Measurements from ENCODE around the gene LDLRAD4. TPM values are rescaled to one million over a fixed set of nuclear protein-coding genes. Genes with fewer than 3 reads are reported as not detected.

LDLRAD4 gene
- total and polyA plus RNA-seq, 9 of the 15 experiments (the other 6 are each of a cell fraction or from before 2014, with no cell fraction given), result 0.01 TPM; not detected in 8

DNA sequence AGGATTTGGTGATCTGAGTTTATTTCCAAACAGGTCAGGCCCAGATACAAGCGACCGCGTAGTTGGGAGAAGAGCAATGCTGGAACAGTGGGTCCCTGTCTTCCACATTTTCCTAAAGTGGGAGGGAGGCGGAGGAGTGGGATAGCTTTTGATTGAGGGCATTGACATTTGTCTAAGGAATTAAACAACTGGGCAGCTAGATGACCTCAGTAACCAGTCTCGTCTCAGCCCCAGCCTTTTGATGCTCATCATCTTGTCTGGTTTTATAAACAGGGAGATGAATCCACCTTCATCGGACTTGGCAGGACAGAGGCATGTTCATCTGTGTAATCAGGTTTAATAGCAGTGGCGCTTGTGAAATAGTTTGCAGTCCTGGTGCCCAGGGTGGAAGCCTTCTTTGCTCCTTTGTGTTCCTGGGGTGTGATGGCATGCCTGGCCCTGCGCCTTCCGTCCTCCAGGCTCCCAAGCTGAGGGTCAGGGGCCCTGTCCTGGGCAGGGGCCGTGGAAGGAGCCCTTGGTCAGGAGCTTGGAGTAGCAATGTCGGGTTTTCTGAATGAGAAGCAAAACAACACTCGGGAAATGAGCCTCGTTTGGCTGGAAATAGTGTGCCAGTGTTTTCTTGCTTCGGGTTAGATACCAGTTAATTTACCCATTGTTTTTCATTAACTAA is 314.0 kb downstream of the LDLRAD4 start:
- no peaks in the 10 kb centered on the region for H3K4me1 ChIP-seq (replicated peaks in 1 of 2; ENCODE audit: control insufficient read depth in 2 of 2, insufficient read depth in 2 of 2, low read length in 2 of 2)
- H3K4me2 ChIP-seq (ENCODE audit: insufficient read depth, low read length), result no peak overlapping the region
- H3K79me2 ChIP-seq (ENCODE audit: control insufficient read depth, insufficient read depth, low read length), result no peaks in the 10 kb centered on the region
- H3K4me3 ChIP-seq, result no peak overlapping the region
- intact Hi-C loops (cut with micrococcal nuclease) (no loop called here), in situ Hi-C loops (cut with MboI) (no loop called here)
- H3K9me3 ChIP-seq (replicated peaks; ENCODE audit: control insufficient read depth, insufficient read depth, low read depth, low read length), result no peaks in the 10 kb centered on the region
- TF ChIP-seq, protein P1, sequence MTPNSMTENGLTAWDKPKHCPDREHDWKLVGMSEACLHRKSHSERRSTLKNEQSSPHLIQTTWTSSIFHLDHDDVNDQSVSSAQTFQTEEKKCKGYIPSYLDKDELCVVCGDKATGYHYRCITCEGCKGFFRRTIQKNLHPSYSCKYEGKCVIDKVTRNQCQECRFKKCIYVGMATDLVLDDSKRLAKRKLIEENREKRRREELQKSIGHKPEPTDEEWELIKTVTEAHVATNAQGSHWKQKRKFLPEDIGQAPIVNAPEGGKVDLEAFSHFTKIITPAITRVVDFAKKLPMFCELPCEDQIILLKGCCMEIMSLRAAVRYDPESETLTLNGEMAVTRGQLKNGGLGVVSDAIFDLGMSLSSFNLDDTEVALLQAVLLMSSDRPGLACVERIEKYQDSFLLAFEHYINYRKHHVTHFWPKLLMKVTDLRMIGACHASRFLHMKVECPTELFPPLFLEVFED (CRISPR knock-in tag; conservative IDR thresholded peaks at IDR 0.05), result no peak
- TF ChIP-seq ZNF717 (CRISPR knock-in tag; IDR thresholded peaks at IDR 0.05), result no peak
- no peak for TF ChIP-seq MYNN (IDR thresholded peaks at IDR 0.05)
- TF ChIP-seq MYNN (CRISPR knock-in tag; IDR thresholded peaks at IDR 0.05), result no peak
- WGBS (ENCODE audit: insufficient coverage, low coverage, missing lambda C conversion rate), result 0% methylated on average over 14 of the region's 14 CpGs
- H3K9ac ChIP-seq (ENCODE audit: insufficient read depth in 1 of 2, low read depth in 2 of 2, low read length in 2 of 2), result no peak overlapping the region
- ChIA-PET POLR2A (no interaction called here), CTCF (ENCODE audit: low intra/inter-chr PET ratio) (no interaction called here)
- no peak overlapping the region for H3K27ac ChIP-seq (ENCODE audit: extremely low read depth, low read depth, low read length)
- H3K9me1 ChIP-seq (ENCODE audit: control insufficient read depth, insufficient read depth, low read length), result no peaks in the 10 kb centered on the region
- DNase-seq (ENCODE audit: extremely low read depth in 1 of 4, low spot score in 3 of 4) (no peak), FAIRE-seq (no peak), ATAC-seq (no peak)
- H3K27me3 ChIP-seq (ENCODE audit: control insufficient read depth in 2 of 2, insufficient read depth in 2 of 2, low read length in 2 of 2), result peaks cover 7 to 18% of the 10 kb centered on the region in 2 experiments; a peak in 4 of 5 replicates
- no peak overlapping the region for H2AFZ ChIP-seq (ENCODE audit: low read depth, low read length)
- H3K36me3 ChIP-seq (ENCODE audit: control insufficient read depth, insufficient read depth, low read length), result no peaks in the 10 kb centered on the region
- H4K20me1 ChIP-seq (replicated peaks; ENCODE audit: control insufficient read depth, insufficient read depth, low read length), result no peaks in the 10 kb centered on the region
- no TSS peak for BruUV-seq (replicated peaks)

DNA sequence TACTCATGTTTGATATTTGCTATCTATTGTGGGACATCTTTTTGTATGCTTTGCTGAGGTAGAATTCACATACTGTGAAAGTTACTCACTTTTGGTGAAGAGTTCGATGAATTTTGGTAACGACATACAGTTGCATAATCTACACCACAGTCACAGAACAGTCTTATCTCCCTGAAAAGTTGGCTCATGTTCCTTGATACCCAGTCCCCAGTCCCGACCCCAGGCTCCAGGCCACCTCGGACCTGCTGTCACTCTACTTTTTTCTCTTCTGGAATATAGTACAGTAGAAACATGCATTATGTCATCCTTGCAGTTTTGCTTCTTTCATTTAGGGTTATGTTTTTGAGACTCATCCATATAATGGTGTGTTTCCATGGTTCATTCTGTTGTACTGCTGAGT is 316.1 kb downstream of the LDLRAD4 start:
- WGBS (ENCODE audit: insufficient coverage, low coverage, missing lambda C conversion rate), result 2% methylated on average over 4 of the region's 4 CpGs
- POLR2A ChIA-PET, result no interaction called here
- Histone ChIP-seq H2AFZ (ENCODE audit: low read depth, low read length) (no peak overlapping the region), H3K9ac (ENCODE audit: insufficient read depth in 1 of 2, low read depth in 2 of 2, low read length in 2 of 2) (no peak overlapping the region), H3K4me3 (no peak overlapping the region), H3K9me1 (ENCODE audit: control insufficient read depth, insufficient read depth, low read length) (no peaks in the 10 kb centered on the region), H3K9me3 (replicated peaks; ENCODE audit: control insufficient read depth, insufficient read depth, low read depth, low read length) (no peaks in the 10 kb centered on the region), H3K79me2 (ENCODE audit: control insufficient read depth, insufficient read depth, low read length) (no peaks in the 10 kb centered on the region), H3K36me3 (ENCODE audit: control insufficient read depth, insufficient read depth, low read length) (no peaks in the 10 kb centered on the region), H3K27me3 (ENCODE audit: control insufficient read depth in 2 of 2, insufficient read depth in 2 of 2, low read length in 2 of 2) (peaks cover 7 to 13% of the 10 kb centered on the region in 2 experiments; a peak in 4 of 5 replicates), H3K27ac (ENCODE audit: extremely low read depth, low read depth, low read length) (no peak overlapping the region), H3K4me1 (replicated peaks in 1 of 2; ENCODE audit: control insufficient read depth in 2 of 2, insufficient read depth in 2 of 2, low read length in 2 of 2) (no peaks in the 10 kb centered on the region), H4K20me1 (replicated peaks; ENCODE audit: control insufficient read depth, insufficient read depth, low read length) (no peaks in the 10 kb centered on the region), H3K4me2 (ENCODE audit: insufficient read depth, low read length) (no peak overlapping the region)
- CTCF ChIA-PET (ENCODE audit: low intra/inter-chr PET ratio), result no interaction called here
- DNase-seq (ENCODE audit: extremely low read depth in 1 of 4, low spot score in 3 of 4) (no peak), FAIRE-seq (no peak), ATAC-seq (no peak)
- intact Hi-C loops (cut with micrococcal nuclease) (no loop called here), in situ Hi-C loops (cut with MboI) (no loop called here)
- no TSS peak for BruUV-seq (replicated peaks)
- TF ChIP-seq, protein P2, sequence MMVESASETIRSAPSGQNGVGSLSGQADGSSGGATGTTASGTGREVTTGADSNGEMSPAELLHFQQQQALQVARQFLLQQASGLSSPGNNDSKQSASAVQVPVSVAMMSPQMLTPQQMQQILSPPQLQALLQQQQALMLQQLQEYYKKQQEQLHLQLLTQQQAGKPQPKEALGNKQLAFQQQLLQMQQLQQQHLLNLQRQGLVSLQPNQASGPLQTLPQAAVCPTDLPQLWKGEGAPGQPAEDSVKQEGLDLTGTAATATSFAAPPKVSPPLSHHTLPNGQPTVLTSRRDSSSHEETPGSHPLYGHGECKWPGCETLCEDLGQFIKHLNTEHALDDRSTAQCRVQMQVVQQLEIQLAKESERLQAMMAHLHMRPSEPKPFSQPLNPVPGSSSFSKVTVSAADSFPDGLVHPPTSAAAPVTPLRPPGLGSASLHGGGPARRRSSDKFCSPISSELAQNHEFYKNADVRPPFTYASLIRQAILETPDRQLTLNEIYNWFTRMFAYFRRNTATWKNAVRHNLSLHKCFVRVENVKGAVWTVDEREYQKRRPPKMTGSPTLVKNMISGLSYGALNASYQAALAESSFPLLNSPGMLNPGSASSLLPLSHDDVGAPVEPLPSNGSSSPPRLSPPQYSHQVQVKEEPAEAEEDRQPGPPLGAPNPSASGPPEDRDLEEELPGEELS (CRISPR knock-in tag; IDR thresholded peaks at IDR 0.05; ENCODE audit: borderline replicate concordance), result no peak
- no peak for TF ChIP-seq TAF9B (IDR thresholded peaks at IDR 0.05; ENCODE audit: partially characterized antibody)
- TF ChIP-seq, protein P3, sequence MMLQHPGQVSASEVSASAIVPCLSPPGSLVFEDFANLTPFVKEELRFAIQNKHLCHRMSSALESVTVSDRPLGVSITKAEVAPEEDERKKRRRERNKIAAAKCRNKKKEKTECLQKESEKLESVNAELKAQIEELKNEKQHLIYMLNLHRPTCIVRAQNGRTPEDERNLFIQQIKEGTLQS (IDR thresholded peaks at IDR 0.05), result no peak
- TF ChIP-seq, protein P3 (CRISPR knock-in tag; conservative IDR thresholded peaks at IDR 0.05), result no peak
- TF ChIP-seq, protein P4, sequence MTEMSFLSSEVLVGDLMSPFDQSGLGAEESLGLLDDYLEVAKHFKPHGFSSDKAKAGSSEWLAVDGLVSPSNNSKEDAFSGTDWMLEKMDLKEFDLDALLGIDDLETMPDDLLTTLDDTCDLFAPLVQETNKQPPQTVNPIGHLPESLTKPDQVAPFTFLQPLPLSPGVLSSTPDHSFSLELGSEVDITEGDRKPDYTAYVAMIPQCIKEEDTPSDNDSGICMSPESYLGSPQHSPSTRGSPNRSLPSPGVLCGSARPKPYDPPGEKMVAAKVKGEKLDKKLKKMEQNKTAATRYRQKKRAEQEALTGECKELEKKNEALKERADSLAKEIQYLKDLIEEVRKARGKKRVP (CRISPR knock-in tag; IDR thresholded peaks at IDR 0.05), result no peak
- no peak for TF ChIP-seq MEF2D (tag; conservative IDR thresholded peaks at IDR 0.05; ENCODE audit: low read depth)
- no peak for TF ChIP-seq MCM5 (IDR thresholded peaks at IDR 0.05; ENCODE audit: low read depth)

Data from K562 (cell line).